Mesenchymal stem cell (in vitro differentiated cells and primary cell): ENCODE measurements around the gene RAET1G.

Experiments used
- DNase-seq: peaks from one replicate; pipeline ENCODE4 v3.0.0-alpha.2; 2013
- H2AFZ ChIP-seq: one replicate; pipeline ENCODE4 v1.6.1; 2013; ENCODE audit warnings: low read depth, mild to moderate bottlenecking, control low read depth, inconsistent platforms, low read length, moderate library complexity
- H2AK5ac ChIP-seq: 2 replicates; pipeline ENCODE4 v1.6.1; 2013; ENCODE audit warnings: low read length, moderate library complexity, mild to moderate bottlenecking, inconsistent platforms; ENCODE audit not compliant: severe bottlenecking
- H2BK120ac ChIP-seq: one replicate; pipeline ENCODE4 v1.6.1; 2013; ENCODE audit warnings: low read depth, mild to moderate bottlenecking, inconsistent platforms, low read length, moderate library complexity
- H2BK12ac ChIP-seq, 2 experiments: one replicate each; pipeline ENCODE4 v1.6.1; 2013; ENCODE audit warnings: inconsistent platforms in 2 of 2, low read length in 2 of 2, mild to moderate bottlenecking in 2 of 2, moderate library complexity in 2 of 2, control low read depth in 1 of 2
- H2BK15ac ChIP-seq: one replicate; pipeline ENCODE4 v1.6.1; 2013; ENCODE audit warnings: mild to moderate bottlenecking, low read depth, inconsistent platforms; ENCODE audit not compliant: poor library complexity, severe bottlenecking
- H2BK5ac ChIP-seq: 2 replicates; pipeline ENCODE4 v1.6.1; 2013; ENCODE audit warnings: low read depth, mild to moderate bottlenecking, low read length, control low read depth, inconsistent platforms; ENCODE audit not compliant: poor library complexity, severe bottlenecking
- H3K14ac ChIP-seq, 2 experiments: one replicate each; pipeline ENCODE4 v1.6.1; 2013; ENCODE audit warnings: inconsistent platforms in 2 of 2, low read length in 2 of 2, control low read depth in 1 of 2, mild to moderate bottlenecking in 1 of 2, moderate library complexity in 1 of 2
- H3K18ac ChIP-seq, 2 experiments: one replicate each; pipeline ENCODE4 v1.6.1; 2013; ENCODE audit warnings: inconsistent platforms in 2 of 2, low read length in 2 of 2, control low read depth in 1 of 2, low read depth in 1 of 2, mild to moderate bottlenecking in 1 of 2
- H3K23ac ChIP-seq, 2 experiments: one replicate each; pipeline ENCODE4 v1.6.1; 2013; ENCODE audit warnings: inconsistent platforms in 2 of 2, low read length in 2 of 2, mild to moderate bottlenecking in 2 of 2, moderate library complexity in 2 of 2, control low read depth in 1 of 2
- H3K27ac ChIP-seq: 2 replicates; pipeline ENCODE4 v1.5.1; 2013; ENCODE audit warnings: mild to moderate bottlenecking, moderate library complexity, low read length, control low read depth, inconsistent platforms; ENCODE audit not compliant: poor library complexity, severe bottlenecking
- H3K27me3 ChIP-seq, 2 experiments: 2 replicates each; pipeline versions ENCODE4 v1.6.1 to v1.7.0; 2013; ENCODE audit warnings: low read length in 2 of 2, mild to moderate bottlenecking in 2 of 2, moderate library complexity in 2 of 2, control low read depth in 1 of 2, inconsistent platforms in 1 of 2; ENCODE audit not compliant: control insufficient read depth in 1 of 2, insufficient read depth in 1 of 2
- H3K36me3 ChIP-seq, 2 experiments: 2 replicates each; pipeline versions ENCODE4 v1.6.1 to v1.7.0; 2013; ENCODE audit warnings: low read length in 2 of 2, control low read depth in 1 of 2, inconsistent platforms in 1 of 2, low read depth in 1 of 2, mild to moderate bottlenecking in 1 of 2; ENCODE audit not compliant: insufficient read depth in 2 of 2, control insufficient read depth in 1 of 2
- H3K4ac ChIP-seq, 2 experiments: one replicate each; pipeline ENCODE4 v1.6.1; 2013; ENCODE audit warnings: inconsistent platforms in 2 of 2, low read length in 2 of 2, mild to moderate bottlenecking in 2 of 2, moderate library complexity in 2 of 2, control low read depth in 1 of 2, low read depth in 1 of 2
- H3K4me1 ChIP-seq: 2 replicates; pipeline ENCODE4 v1.6.1; 2013; ENCODE audit warnings: low read depth, low read length, control low read depth; ENCODE audit not compliant: control insufficient read depth, insufficient read depth
- H3K4me2 ChIP-seq: 2 replicates; pipeline ENCODE4 v1.6.1; 2013; ENCODE audit warnings: low read length, mild to moderate bottlenecking, inconsistent platforms; ENCODE audit not compliant: poor library complexity, severe bottlenecking
- H3K4me3 ChIP-seq, 2 experiments: 2 replicates each; pipeline versions ENCODE4 v1.5.1 to v1.7.0; 2013; ENCODE audit warnings: low read length in 2 of 2, mild to moderate bottlenecking in 2 of 2, control low read depth in 1 of 2, low read depth in 1 of 2; ENCODE audit not compliant: insufficient read depth in 1 of 2
- H3K79me1 ChIP-seq: replicated peaks from 2 replicates; pipeline ENCODE4 v1.6.1; 2013; ENCODE audit warnings: mild to moderate bottlenecking, control low read depth, low read length, inconsistent platforms; ENCODE audit not compliant: poor library complexity, severe bottlenecking
- H3K9ac ChIP-seq: 2 replicates; pipeline ENCODE4 v1.7.0; 2013; ENCODE audit warnings: mild to moderate bottlenecking, low read length, moderate library complexity
- H3K9me3 ChIP-seq: 2 replicates; pipeline ENCODE4 v1.7.0; 2013; ENCODE audit warnings: mild to moderate bottlenecking, low read length; ENCODE audit not compliant: control insufficient read depth
- H4K8ac ChIP-seq: one replicate; pipeline ENCODE4 v1.6.1; 2013; ENCODE audit warnings: inconsistent platforms, mild to moderate bottlenecking, low read length, moderate library complexity
- H4K91ac ChIP-seq: one replicate; pipeline ENCODE4 v1.6.1; 2013; ENCODE audit warnings: mild to moderate bottlenecking, low read length, inconsistent platforms
- WGBS: methylation state at CpG from one replicate; pipeline ENCODE4 v1.1.7; 2013; ENCODE audit warnings: mixed read lengths; 5-methylcytosine and 5-hydroxymethylcytosine counted together

The RAET1G gene

GRCh38 chr6:149869275-149869892 is 53.5 kb downstream of the RAET1G start:
- Histone ChIP-seq H3K27me3 (peaks cover 0 to 11% of the 10 kb centered on the region in 2 experiments), H2AK5ac (no peak overlapping the region), H2BK120ac (no peak overlapping the region), H2BK5ac (no peak overlapping the region), H3K4ac (no peak overlapping the region), H3K9me3 (peaks cover 4% of the 10 kb centered on the region), H3K4me1 (peaks cover 4% of the 10 kb centered on the region), H2BK15ac (no peak overlapping the region), H2AFZ (no peak overlapping the region), H3K23ac (no peak overlapping the region), H3K27ac (no peak overlapping the region), H4K91ac (no peak overlapping the region), H3K18ac (no peak overlapping the region), H3K36me3 (no peaks in the 10 kb centered on the region), H4K8ac (no peak overlapping the region), H3K4me3 (no peak overlapping the region), H3K14ac (no peak overlapping the region), H3K79me1 (no peaks in the 10 kb centered on the region), H3K4me2 (no peak overlapping the region), H2BK12ac (no peak overlapping the region), H3K9ac (no peak overlapping the region)
- WGBS = 91% methylated on average over 10 of the region's 10 CpGs
- DNase-seq = no peak

GRCh38 chr6:149867876-149868640 is 54.9 kb downstream of the RAET1G start:
- no peak overlapping the region for H2BK15ac ChIP-seq
- H2BK5ac ChIP-seq = no peak overlapping the region
- peaks cover 4% of the 10 kb centered on the region for H3K9me3 ChIP-seq
- no peak overlapping the region for H3K4ac ChIP-seq
- no peak overlapping the region for H3K4me2 ChIP-seq
- no peak overlapping the region for H2BK12ac ChIP-seq
- H2AK5ac ChIP-seq = no peak overlapping the region
- H3K9ac ChIP-seq = peak overlapping the region; percentile 20
- no peak overlapping the region for H4K91ac ChIP-seq
- H3K27me3 ChIP-seq = peaks cover 0 to 11% of the 10 kb centered on the region in 2 experiments
- peak overlapping the region in 1 of 2 experiments; percentile 4 for H3K18ac ChIP-seq
- WGBS = 26% methylated on average over 2 of the region's 4 CpGs
- H2AFZ ChIP-seq = no peak overlapping the region
- H3K27ac ChIP-seq = no peak overlapping the region
- no peaks in the 10 kb centered on the region for H3K79me1 ChIP-seq
- H3K4me1 ChIP-seq = peaks cover 5% of the 10 kb centered on the region
- H3K36me3 ChIP-seq = no peaks in the 10 kb centered on the region
- no peak overlapping the region for H4K8ac ChIP-seq
- H3K23ac ChIP-seq = no peak overlapping the region
- DNase-seq = peak; percentile 34
- H2BK120ac ChIP-seq = no peak overlapping the region
- no peak overlapping the region for H3K14ac ChIP-seq
- no peak overlapping the region for H3K4me3 ChIP-seq
